Transverse colon (tissue), 4 donors: Measurements from ENCODE around the gene RALGDS. TPM values are rescaled to one million over a fixed set of nuclear protein-coding genes. Genes with fewer than 3 reads are reported as not detected.

ENCODE experiments used
- DNase-seq: peaks from one replicate; pipeline ENCODE4 v3.0.0-alpha.2; 2019
- H3K27ac ChIP-seq, 4 donors: fragments of 200-600 bp; sonication (generic); 2 replicates each; pipeline ENCODE4 v1.5.1; 2016 to 2018; ENCODE audit warnings: inconsistent platforms in 4 of 4
- H3K27me3 ChIP-seq: fragments of 200-600 bp; sonication (generic); 2 replicates; pipeline ENCODE4 v1.5.1; 2017; ENCODE audit warnings: inconsistent platforms
- H3K36me3 ChIP-seq, 4 donors: fragments of 200-600 bp; sonication (generic); 2 replicates each; pipeline ENCODE4 v1.5.1; 2017 to 2019; ENCODE audit warnings: inconsistent platforms in 4 of 4
- H3K4me1 ChIP-seq, 4 donors: fragments of 200-600 bp; sonication (generic); 2 replicates each; pipeline ENCODE4 v1.5.1; 2017 to 2020; ENCODE audit warnings: inconsistent platforms in 4 of 4
- H3K4me3 ChIP-seq, 4 donors: fragments of 200-600 bp; sonication (generic); 1 replicate in 1 of 4; 2 replicates in 3 of 4; pipeline versions ENCODE4 v1.5.1 to v1.6.1; 2017 to 2019; ENCODE audit warnings: inconsistent platforms in 4 of 4
- H3K9me3 ChIP-seq, 2 donors: fragments of 200-600 bp; sonication (generic); 2 replicates each; pipeline ENCODE4 v1.5.1; 2017 to 2019; ENCODE audit warnings: inconsistent platforms in 2 of 2
- EP300 ChIP-seq: sonication (generic); formaldehyde crosslinking; IDR thresholded peaks from one replicate; pipeline ENCODE4 v1.6.1; 2017; ENCODE audit warnings: antibody characterized with exemption, low read depth
- POLR2A ChIP-seq: fragments of 450-650 bp; IDR thresholded peaks from one replicate; pipeline ENCODE4 v1.6.1; 2016; ENCODE audit warnings: antibody characterized with exemption, mild to moderate bottlenecking, moderate library complexity
- POLR2AphosphoS5 ChIP-seq, 3 donors: sonication (generic); formaldehyde crosslinking; IDR thresholded peaks; one replicate each; pipeline ENCODE4 v1.6.1; 2016; ENCODE audit warnings: antibody characterized with exemption in 3 of 3
- WGBS, 2 donors: methylation state at CpG; one replicate each; pipeline ENCODE4 v1.1.5; 2018; ENCODE audit warnings: low coverage in 1 of 2; 5-methylcytosine and 5-hydroxymethylcytosine counted together
- in situ Hi-C, 4 donors: fragments of 200-750 bp; cut with MboI; loops; one replicate each; pipeline versions ENCODE4 v1.15.0 to v1.15.1; 2017; ENCODE audit warnings: low sequenced_read_pairs in 3 of 4, low pct_ligation_motif_present in 1 of 4, low pct_unique_long_range_greater_than_20kb in 1 of 4
- intact Hi-C: fragments of 100-400 bp; cut with DNase I; formaldehyde crosslinking; loops from one replicate; pipeline ENCODE4 v1.15.1; 2023; ENCODE audit warnings: low total_unique reads
- total RNA-seq, 4 donors: library from RNA; depleted of rRNA; stranded (reverse); fragments of >200 nt; gene quantifications; one replicate each; pipeline ENCODE4 v1.1.0, GENCODE V29; 2016
- TF ChIP-seq, protein P1 (sequence below), 5 experiments: fragments of 200-600 bp in 3 of 5; fragments of 450-650 bp in 2 of 5; sonication (generic) in 3 of 5; IDR thresholded peaks; 1 replicate in 2 of 5; 2 replicates in 3 of 5; pipeline ENCODE4 v1.5.1; 2016 to 2017; ENCODE audit warnings: antibody characterized with exemption in 5 of 5, inconsistent platforms in 3 of 5, mild to moderate bottlenecking in 2 of 5, moderate library complexity in 1 of 5

RALGDS gene
- total RNA-seq, 4 donors from 2014 or later: 50.5 to 233 (median 58.2) TPM

DNA sequence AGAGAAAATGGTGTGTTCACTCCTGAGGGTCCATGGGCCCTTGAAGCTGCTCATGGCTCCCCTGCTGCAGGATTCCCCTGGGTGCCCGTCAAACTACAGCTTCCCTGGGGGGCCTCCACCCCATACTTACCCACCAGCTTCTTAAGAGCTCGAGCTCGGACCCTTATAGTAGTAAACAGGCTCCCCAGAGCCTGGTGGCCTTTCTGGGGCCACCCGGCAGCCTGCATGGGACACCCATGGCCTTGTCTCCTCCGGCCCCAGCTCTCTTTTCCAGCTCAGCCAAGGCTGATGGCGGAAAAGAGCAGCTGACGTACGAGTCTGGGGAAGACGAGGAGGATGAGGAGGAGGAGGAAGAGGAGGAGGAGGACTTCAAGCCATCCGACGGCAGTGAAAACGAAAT, 63.5 kb downstream of the RALGDS start:
- Histone ChIP-seq H3K4me1 (no peaks in the 10 kb centered on the region), H3K9me3 (no peaks in the 10 kb centered on the region), H3K27ac (no peak overlapping the region), H3K36me3 (peaks cover 0 to 38% (median 15%) of the 10 kb centered on the region in 4 donors), H3K4me3 (no peak overlapping the region), H3K27me3 (no peaks in the 10 kb centered on the region)
- intact Hi-C loops: no loop called here
- TF ChIP-seq EP300 (no peak), POLR2AphosphoS5 (IDR thresholded peaks at IDR 0.05) (no peak), POLR2A (no peak)
- TF ChIP-seq, protein P1, sequence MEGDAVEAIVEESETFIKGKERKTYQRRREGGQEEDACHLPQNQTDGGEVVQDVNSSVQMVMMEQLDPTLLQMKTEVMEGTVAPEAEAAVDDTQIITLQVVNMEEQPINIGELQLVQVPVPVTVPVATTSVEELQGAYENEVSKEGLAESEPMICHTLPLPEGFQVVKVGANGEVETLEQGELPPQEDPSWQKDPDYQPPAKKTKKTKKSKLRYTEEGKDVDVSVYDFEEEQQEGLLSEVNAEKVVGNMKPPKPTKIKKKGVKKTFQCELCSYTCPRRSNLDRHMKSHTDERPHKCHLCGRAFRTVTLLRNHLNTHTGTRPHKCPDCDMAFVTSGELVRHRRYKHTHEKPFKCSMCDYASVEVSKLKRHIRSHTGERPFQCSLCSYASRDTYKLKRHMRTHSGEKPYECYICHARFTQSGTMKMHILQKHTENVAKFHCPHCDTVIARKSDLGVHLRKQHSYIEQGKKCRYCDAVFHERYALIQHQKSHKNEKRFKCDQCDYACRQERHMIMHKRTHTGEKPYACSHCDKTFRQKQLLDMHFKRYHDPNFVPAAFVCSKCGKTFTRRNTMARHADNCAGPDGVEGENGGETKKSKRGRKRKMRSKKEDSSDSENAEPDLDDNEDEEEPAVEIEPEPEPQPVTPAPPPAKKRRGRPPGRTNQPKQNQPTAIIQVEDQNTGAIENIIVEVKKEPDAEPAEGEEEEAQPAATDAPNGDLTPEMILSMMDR (IDR thresholded peaks at IDR 0.05): no peak
- 87 to 90% methylated on average over 9 to 12 of the region's 12 CpGs for WGBS, 2 donors
- DNase-seq: no peak
- in situ Hi-C loops: no loop called here

DNA sequence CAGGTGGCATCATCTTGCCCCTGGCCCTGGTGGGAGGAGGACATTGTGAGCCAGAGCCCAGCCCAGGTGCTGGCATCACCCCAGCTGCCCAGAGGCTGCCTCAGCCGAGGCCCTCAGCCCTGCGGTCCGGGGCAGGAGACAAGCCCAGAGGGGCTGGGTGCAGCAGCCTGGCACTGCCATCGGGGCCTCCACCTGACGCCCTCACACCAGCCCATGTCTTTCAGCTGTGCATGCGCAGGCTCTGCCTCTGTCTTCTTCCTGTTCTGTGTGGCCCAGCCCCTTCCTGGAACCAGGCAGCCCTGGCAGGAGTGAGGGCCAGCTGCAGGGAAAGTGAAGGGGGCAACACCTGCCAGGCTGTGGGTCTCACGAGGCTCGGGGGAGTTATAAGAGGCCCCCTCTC, 64.0 kb downstream of the RALGDS start:
- no peak overlapping the region for H3K27ac ChIP-seq
- DNase-seq: no peak
- in situ Hi-C loops: no loop called here
- no peaks in the 10 kb centered on the region for H3K9me3 ChIP-seq
- no peak overlapping the region for H3K4me3 ChIP-seq
- no peaks in the 10 kb centered on the region for H3K27me3 ChIP-seq
- H3K36me3 ChIP-seq: peaks cover 0 to 38% (median 16%) of the 10 kb centered on the region in 4 donors
- 67% methylated on average over 6 of the region's 8 CpGs; no CpG with 5 or more reads in 1 of the 2 donors for WGBS, 2 donors
- no peaks in the 10 kb centered on the region for H3K4me1 ChIP-seq
- no peak for TF ChIP-seq POLR2AphosphoS5 (IDR thresholded peaks at IDR 0.05)
- no peak for TF ChIP-seq EP300
- TF ChIP-seq, protein P1 (IDR thresholded peaks at IDR 0.05): no peak
- TF ChIP-seq POLR2A: no peak
- intact Hi-C loops: no loop called here

GRCh38 chr9:133056533-133056932, 64.5 kb downstream of the RALGDS start:
- Histone ChIP-seq H3K9me3 (no peaks in the 10 kb centered on the region), H3K4me1 (peaks cover under 1 to 1% (median 1%) of the 10 kb centered on the region in 4 donors), H3K36me3 (peaks cover 0 to 38% (median 16%) of the 10 kb centered on the region in 4 donors), H3K27ac (no peak overlapping the region), H3K27me3 (no peaks in the 10 kb centered on the region), H3K4me3 (no peak overlapping the region)
- intact Hi-C loops: no loop called here
- WGBS, 2 donors: 80% methylated on average over 12 of the region's 13 CpGs; no CpG with 5 or more reads in 1 of the 2 donors
- peak; percentile 23 for DNase-seq
- in situ Hi-C loops: no loop called here
- TF ChIP-seq EP300: no peak
- TF ChIP-seq, protein P1 (IDR thresholded peaks at IDR 0.05): no peak
- TF ChIP-seq POLR2A: no peak
- TF ChIP-seq POLR2AphosphoS5 (IDR thresholded peaks at IDR 0.05): no peak

DNA sequence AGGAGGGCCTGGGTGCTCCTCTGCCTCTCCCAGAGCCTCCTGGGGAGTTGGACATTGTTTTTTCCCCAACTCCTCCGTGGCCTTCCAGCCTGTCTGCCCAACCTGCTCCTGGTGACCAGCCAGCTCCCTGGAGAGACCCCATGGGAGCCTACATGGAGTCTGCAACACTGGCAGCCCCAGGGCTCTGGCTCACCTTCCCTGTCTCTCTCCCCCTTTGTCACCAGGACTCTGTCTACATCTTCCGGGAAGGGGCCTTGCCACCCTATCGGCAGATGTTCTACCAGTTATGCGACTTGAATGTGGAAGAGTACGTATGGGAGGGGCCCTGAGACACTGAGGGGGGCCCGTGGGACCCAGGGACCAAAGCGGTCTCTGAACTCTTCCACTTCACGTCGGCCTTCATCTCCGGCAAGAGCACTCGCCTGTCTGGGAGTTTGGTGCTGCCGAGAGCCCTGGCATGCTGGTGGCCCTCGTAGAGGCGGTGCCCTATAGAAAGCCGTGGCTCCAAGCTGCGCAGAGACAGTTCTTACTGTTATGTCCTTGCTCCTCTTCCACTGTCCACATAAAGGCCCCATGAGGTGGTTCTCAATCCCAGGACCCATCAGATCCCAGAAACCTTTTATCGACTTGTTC, 65.1 kb downstream of the RALGDS start:
- in situ Hi-C loops (no loop called here), intact Hi-C loops (no loop called here)
- WGBS, 2 donors: 92% methylated on average over 17 of the region's 17 CpGs; no CpG with 5 or more reads in 1 of the 2 donors
- no peak overlapping the region for H3K4me3 ChIP-seq
- no peaks in the 10 kb centered on the region for H3K9me3 ChIP-seq
- no peak overlapping the region for H3K27ac ChIP-seq
- no peaks in the 10 kb centered on the region for H3K27me3 ChIP-seq
- peaks cover 0 to 38% (median 16%) of the 10 kb centered on the region in 4 donors for H3K36me3 ChIP-seq
- peaks cover 6 to 7% (median 7%) of the 10 kb centered on the region in 4 donors for H3K4me1 ChIP-seq
- DNase-seq: no peak
- TF ChIP-seq, protein P1 (IDR thresholded peaks at IDR 0.05): no peak
- TF ChIP-seq EP300 (no peak), POLR2A (no peak), POLR2AphosphoS5 (IDR thresholded peaks at IDR 0.05) (no peak)
